HepG2 (cell line): ENCODE measurements around the gene MGMT. TPM values are rescaled to one million over a fixed set of nuclear protein-coding genes. Genes with fewer than 3 reads are reported as not detected.

Experiments
- PITX1 ChIP-seq: sonication (generic); formaldehyde crosslinking; IDR thresholded peaks from 2 replicates; pipeline ENCODE4 v1.5.1; 2020; ENCODE audit warnings: mild to moderate bottlenecking, missing genetic modification reagents
- REST ChIP-seq, 2 experiments: IDR thresholded peaks; 2 replicates each; pipeline ENCODE4 v1.6.1; 2011 to 2012; ENCODE audit warnings: low read length in 2 of 2, borderline replicate concordance in 1 of 2, low read depth in 1 of 2, mild to moderate bottlenecking in 1 of 2, moderate library complexity in 1 of 2
- SNRNP70 ChIP-seq: fragments of 200-400 bp; formaldehyde crosslinking; IDR thresholded peaks from 2 replicates; pipeline ENCODE4 v1.6.1; 2017; ENCODE audit warnings: mild to moderate bottlenecking, low read depth, low read length, moderate library complexity
- YEATS2 ChIP-seq: sonication (generic); formaldehyde crosslinking; IDR thresholded peaks from 2 replicates; pipeline ENCODE4 v1.4.0; 2020; ENCODE audit warnings: missing genetic modification reagents, borderline replicate concordance
- ZBED4 ChIP-seq: sonication (generic); formaldehyde crosslinking; IDR thresholded peaks from 2 replicates; pipeline ENCODE4 v1.4.0; 2020; ENCODE audit warnings: missing genetic modification reagents, borderline replicate concordance
- polyA plus RNA-seq, 8 experiments: library from polyadenylated mRNA; depleted of rRNA in 3 of 8; stranded (reverse) in 7 of 8; unstranded in 1 of 8; fragments of >200 nt; fragmentation: Illumina TruSeq in 4 of 8; extraction: Trizol in 4 of 8; gene quantifications; 2 replicates each; pipeline versions ENCODE4 v1.2.1 to v1.2.3, GENCODE V29; 2011 to 2016; ENCODE audit warnings: low read depth in 4 of 8, missing spikeins in 1 of 8, mixed read lengths in 1 of 8; ENCODE audit not compliant: insufficient read depth in 1 of 8
- total RNA-seq, 5 experiments: library from RNA; depleted of rRNA; stranded (reverse); fragments of >200 nt; fragmentation: Illumina TruSeq; extraction: Trizol; gene quantifications; 2 replicates each; pipeline ENCODE4 v1.2.3, GENCODE V29; 2016; ENCODE audit warnings: low read depth in 1 of 5
- TF ChIP-seq, protein P1 (sequence below): conservative IDR thresholded peaks from 2 replicates; pipeline ENCODE4 v1.6.1; 2018; ENCODE audit warnings: missing genetic modification reagents
- TF ChIP-seq, protein P2 (sequence below): sonication (generic); formaldehyde crosslinking; IDR thresholded peaks from 2 replicates; pipeline ENCODE4 v1.5.0; 2020; ENCODE audit warnings: missing genetic modification reagents

Gene MGMT
- total and polyA plus RNA-seq, 2 of the 13 experiments (the other 11 are each of a cell fraction or from before 2014, with no cell fraction given) = 12.0 to 19.5 TPM

DNA sequence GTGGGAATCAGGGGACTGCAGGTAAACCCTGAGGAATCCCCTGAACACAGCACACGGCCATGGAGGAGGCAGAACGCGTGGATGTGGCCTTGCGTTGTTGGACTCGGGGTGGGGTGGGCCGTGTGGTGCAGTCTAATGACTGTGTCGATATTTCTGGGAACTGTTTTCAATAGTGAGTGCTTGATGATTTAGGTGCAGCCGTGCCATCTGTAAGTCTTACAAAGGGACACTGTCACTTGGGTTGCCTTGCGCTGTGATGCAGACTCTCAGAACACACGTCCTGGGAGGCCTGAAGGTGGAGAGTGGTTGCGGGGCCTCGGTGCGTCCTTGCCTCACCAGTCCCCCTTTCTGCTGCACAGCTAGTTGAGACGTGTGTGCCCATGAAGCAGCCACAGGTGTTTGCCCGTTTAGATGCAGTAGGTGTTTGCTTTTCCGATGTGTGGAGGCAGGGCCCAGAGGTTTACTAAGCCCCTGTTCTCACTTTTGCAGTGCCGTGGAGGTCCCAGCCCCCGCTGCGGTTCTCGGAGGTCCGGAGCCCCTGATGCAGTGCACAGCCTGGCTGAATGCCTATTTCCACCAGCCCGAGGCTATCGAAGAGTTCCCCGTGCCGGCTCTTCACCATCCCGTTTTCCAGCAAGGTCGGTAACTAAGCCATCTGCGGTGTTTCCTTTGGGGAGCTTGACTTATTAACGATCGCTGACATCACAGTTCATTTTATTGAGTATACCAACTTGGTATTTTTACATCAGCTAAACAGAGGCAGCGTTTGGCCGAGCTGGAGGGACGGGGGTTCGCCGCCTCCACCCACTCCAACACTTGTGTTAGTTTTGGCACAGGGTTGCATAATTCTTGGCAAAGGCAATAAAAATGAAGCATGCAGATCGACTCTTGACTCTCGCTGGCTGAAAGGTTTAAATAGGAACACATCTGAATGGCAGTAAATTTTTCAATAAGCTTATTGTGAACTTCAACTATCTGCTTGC is 240.7 kb downstream of the MGMT start (continued):
- no peak for TF ChIP-seq REST (IDR thresholded peaks at IDR 0.05; ENCODE audit: borderline replicate concordance in 1 of 2, low read depth in 1 of 2, low read length in 2 of 2)
- no peak for TF ChIP-seq ZBED4
- TF ChIP-seq, protein P1, sequence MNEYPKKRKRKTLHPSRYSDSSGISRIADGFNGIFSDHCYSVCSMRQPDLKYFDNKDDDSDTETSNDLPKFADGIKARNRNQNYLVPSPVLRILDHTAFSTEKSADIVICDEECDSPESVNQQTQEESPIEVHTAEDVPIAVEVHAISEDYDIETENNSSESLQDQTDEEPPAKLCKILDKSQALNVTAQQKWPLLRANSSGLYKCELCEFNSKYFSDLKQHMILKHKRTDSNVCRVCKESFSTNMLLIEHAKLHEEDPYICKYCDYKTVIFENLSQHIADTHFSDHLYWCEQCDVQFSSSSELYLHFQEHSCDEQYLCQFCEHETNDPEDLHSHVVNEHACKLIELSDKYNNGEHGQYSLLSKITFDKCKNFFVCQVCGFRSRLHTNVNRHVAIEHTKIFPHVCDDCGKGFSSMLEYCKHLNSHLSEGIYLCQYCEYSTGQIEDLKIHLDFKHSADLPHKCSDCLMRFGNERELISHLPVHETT (CRISPR knock-in tag) = no peak
- TF ChIP-seq YEATS2 (CRISPR knock-in tag) = no peak
- no peak for TF ChIP-seq PITX1 (CRISPR knock-in tag)
- TF ChIP-seq, protein P2, sequence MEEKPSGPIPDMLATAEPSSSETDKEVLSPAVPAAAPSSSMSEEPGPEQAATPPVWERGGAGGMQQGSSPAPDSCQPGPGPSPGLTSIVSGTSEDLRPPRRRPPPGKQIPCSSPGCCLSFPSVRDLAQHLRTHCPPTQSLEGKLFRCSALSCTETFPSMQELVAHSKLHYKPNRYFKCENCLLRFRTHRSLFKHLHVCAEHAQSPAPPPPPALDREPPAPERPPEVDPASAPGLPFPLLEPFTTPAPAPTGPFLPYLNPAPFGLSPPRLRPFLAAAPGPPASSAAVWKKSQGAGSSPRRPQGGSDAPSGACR (CRISPR knock-in tag) = no peak
- no peak for TF ChIP-seq SNRNP70
